Kidney epithelial cell (primary cell): ENCODE data around the gene TMEM184A. TPM values are rescaled to one million over a fixed set of nuclear protein-coding genes. Genes with fewer than 3 reads are reported as not detected.

Experiments used
- DNase-seq: peaks from one replicate; pipeline ENCODE4 v3.0.0-alpha.2; 2010; ENCODE audit warnings: low read depth
- H3K27me3 ChIP-seq: 2 replicates; pipeline ENCODE4 v1.6.0; 2011; ENCODE audit warnings: low read length; ENCODE audit not compliant: control insufficient read depth, insufficient read depth
- H3K36me3 ChIP-seq: 2 replicates; pipeline ENCODE4 v1.5.1; 2011; ENCODE audit warnings: low read length; ENCODE audit not compliant: control insufficient read depth, insufficient read depth
- H3K4me3 ChIP-seq: 2 replicates; pipeline ENCODE4 v1.5.1; 2011; ENCODE audit warnings: low read depth, mild to moderate bottlenecking, control low read depth, low read length
- total RNA-seq: library from RNA; depleted of rRNA; stranded (reverse); fragments of >200 nt; gene quantifications from 2 replicates; pipeline ENCODE4 v1.2.3, GENCODE V29; 2015
- TF ChIP-seq, protein P1 (sequence below): IDR thresholded peaks from 2 replicates; pipeline ENCODE4 v1.5.1; 2011; ENCODE audit warnings: mild to moderate bottlenecking, moderate library complexity, low read length, control low read depth, inconsistent platforms; ENCODE audit not compliant: insufficient read depth, poor library complexity, severe bottlenecking

TMEM184A gene
- total RNA-seq, 1 donor from 2014 or later, result 5.7 TPM

GRCh38 chr7:1592299-1592871, 36.4 kb upstream of the TMEM184A start:
- TF ChIP-seq, protein P1, sequence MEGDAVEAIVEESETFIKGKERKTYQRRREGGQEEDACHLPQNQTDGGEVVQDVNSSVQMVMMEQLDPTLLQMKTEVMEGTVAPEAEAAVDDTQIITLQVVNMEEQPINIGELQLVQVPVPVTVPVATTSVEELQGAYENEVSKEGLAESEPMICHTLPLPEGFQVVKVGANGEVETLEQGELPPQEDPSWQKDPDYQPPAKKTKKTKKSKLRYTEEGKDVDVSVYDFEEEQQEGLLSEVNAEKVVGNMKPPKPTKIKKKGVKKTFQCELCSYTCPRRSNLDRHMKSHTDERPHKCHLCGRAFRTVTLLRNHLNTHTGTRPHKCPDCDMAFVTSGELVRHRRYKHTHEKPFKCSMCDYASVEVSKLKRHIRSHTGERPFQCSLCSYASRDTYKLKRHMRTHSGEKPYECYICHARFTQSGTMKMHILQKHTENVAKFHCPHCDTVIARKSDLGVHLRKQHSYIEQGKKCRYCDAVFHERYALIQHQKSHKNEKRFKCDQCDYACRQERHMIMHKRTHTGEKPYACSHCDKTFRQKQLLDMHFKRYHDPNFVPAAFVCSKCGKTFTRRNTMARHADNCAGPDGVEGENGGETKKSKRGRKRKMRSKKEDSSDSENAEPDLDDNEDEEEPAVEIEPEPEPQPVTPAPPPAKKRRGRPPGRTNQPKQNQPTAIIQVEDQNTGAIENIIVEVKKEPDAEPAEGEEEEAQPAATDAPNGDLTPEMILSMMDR, result no peak
- Histone ChIP-seq H3K4me3 (no peak overlapping the region), H3K27me3 (peaks cover 40% of the 10 kb centered on the region), H3K36me3 (no peaks in the 10 kb centered on the region)
- DNase-seq, result no peak

- TF ChIP-seq, protein P1, result no peak
- no peaks in the 10 kb centered on the region for H3K36me3 ChIP-seq
- no peak overlapping the region for H3K4me3 ChIP-seq
- H3K27me3 ChIP-seq, result peaks cover 42% of the 10 kb centered on the region
- no peak for DNase-seq
Observed at GRCh38 chr7:1591876-1592275, 35.9 kb upstream of the TMEM184A start.

DNA sequence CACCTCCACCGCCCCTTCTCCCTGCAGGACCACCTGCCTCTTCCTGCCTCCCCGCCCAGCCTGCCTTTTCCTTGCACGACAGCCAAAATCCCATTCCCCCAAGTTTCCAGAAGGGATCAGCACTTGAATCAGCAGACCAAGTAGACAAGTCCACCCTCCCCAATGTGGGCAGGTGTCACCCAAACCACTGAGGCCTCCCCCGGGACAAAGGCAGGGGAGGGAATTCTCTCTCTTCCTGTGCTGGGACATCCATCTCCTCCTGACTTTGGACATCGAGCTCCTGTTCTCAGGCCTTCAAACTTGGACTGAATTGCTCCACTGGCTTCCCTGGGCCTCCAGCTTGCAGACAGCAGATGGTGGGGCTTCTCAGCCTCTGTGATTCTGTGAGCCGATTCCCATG, 35.4 kb upstream of the TMEM184A start:
- no peak for DNase-seq
- H3K27me3 ChIP-seq, result peaks cover 44% of the 10 kb centered on the region
- H3K36me3 ChIP-seq, result no peaks in the 10 kb centered on the region
- TF ChIP-seq, protein P1, result no peak
- no peak overlapping the region for H3K4me3 ChIP-seq

- Histone ChIP-seq H3K27me3 (peaks cover 50% of the 10 kb centered on the region), H3K4me3 (no peak overlapping the region), H3K36me3 (no peaks in the 10 kb centered on the region)
- TF ChIP-seq, protein P1, result no peak
- DNase-seq, result no peak
Observed at GRCh38 chr7:1590887-1591286, 34.9 kb upstream of the TMEM184A start.

DNA sequence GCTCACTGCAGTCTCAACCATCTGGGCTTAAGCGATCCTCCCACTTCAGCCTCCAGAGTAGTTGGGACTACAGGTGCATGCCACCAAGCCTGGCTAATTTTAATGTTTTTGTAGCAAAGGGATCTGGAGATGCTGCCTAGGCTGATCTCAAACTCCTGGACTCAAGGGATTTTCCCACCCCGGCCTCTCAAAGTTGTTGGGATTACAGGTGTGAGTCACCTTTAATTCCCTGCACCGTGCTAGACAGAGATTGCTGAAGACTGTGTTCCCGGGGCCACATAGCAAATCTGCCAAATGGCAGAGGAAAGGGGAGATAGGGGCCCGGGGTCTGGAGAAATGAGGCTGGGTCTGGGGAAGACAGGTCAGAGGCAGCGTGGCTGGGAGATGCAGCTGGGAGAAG, 34.5 kb upstream of the TMEM184A start:
- peaks cover 54% of the 10 kb centered on the region for H3K27me3 ChIP-seq
- TF ChIP-seq, protein P1, result no peak
- no peaks in the 10 kb centered on the region for H3K36me3 ChIP-seq
- no peak overlapping the region for H3K4me3 ChIP-seq
- DNase-seq, result no peak

DNA sequence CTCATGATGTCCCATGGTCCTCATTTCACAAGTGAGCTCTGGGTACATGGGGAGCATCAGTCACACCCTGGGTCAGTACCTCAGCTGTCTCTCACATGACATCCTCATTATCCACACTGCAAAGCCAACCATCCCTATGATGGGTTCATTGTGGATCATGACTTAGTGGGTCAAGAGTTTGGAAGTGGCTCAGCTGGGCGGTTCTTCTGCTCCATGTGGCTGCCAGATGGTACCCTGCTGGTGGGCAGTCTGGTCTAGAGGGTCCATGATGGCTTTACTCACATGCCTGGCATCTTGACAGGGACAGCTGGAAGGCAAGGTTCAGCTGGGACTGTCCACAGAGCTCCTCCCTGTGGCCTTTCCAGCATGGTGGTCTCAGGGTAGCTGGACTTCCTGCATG, 33.0 kb upstream of the TMEM184A start:
- TF ChIP-seq, protein P1, result no peak
- H3K4me3 ChIP-seq, result no peak overlapping the region
- no peaks in the 10 kb centered on the region for H3K36me3 ChIP-seq
- peaks cover 58% of the 10 kb centered on the region for H3K27me3 ChIP-seq
- DNase-seq, result no peak
